Naive thymus-derived CD4-positive, alpha-beta T cell (primary cell): ENCODE measurements around the gene TMEM198. TPM values are rescaled to one million over a fixed set of nuclear protein-coding genes. Genes with fewer than 3 reads are reported as not detected.

ENCODE experiments used
- ATAC-seq: fragments of 150-1000 bp; cut with Tn5 transposase; 2 replicates; pipeline ENCODE4 v1.10.0; 2021; ENCODE audit warnings: mild to moderate bottlenecking, moderate library complexity
- CTCF ChIA-PET: fragments of 350-600 bp; sonication (Branson Sonifier 250); formaldehyde crosslinking; loops from one replicate; lab custom pipeline; 2021; ENCODE audit warnings: antibody characterized with exemption; lab: Charles Lee
- POLR2A ChIA-PET: fragments of 350-600 bp; sonication (Branson Sonifier 250); formaldehyde crosslinking; loops from one replicate; lab custom pipeline; 2021; ENCODE audit warnings: antibody characterized with exemption, inconsistent platforms; lab: Charles Lee
- DNase-seq, 9 donors: peaks; one replicate each; pipeline versions ENCODE4 v3.0.0 to v3.0.0-alpha.2; 2020 to 2022; ENCODE audit warnings: mixed read lengths in 1 of 9
- H3K27ac ChIP-seq: one replicate; pipeline ENCODE4 v1.7.0; 2013; ENCODE audit warnings: mild to moderate bottlenecking, low read depth, low read length, moderate library complexity
- H3K27me3 ChIP-seq, 2 donors: one replicate each; pipeline ENCODE4 v1.7.0; 2013; ENCODE audit warnings: low read length in 2 of 2, mild to moderate bottlenecking in 2 of 2, moderate library complexity in 2 of 2; ENCODE audit not compliant: control insufficient read depth in 2 of 2, insufficient read depth in 2 of 2
- H3K36me3 ChIP-seq, 3 experiments: 1 replicate in 2 of 3; 2 replicates in 1 of 3; pipeline ENCODE4 v1.7.0; 2013; ENCODE audit warnings: low read length in 3 of 3, mild to moderate bottlenecking in 3 of 3, moderate library complexity in 1 of 3; ENCODE audit not compliant: insufficient read depth in 3 of 3, control insufficient read depth in 2 of 3
- H3K4me1 ChIP-seq, 2 donors: one replicate each; pipeline ENCODE4 v1.7.0; 2013; ENCODE audit warnings: low read length in 2 of 2, mild to moderate bottlenecking in 2 of 2, moderate library complexity in 1 of 2; ENCODE audit not compliant: control insufficient read depth in 2 of 2, insufficient read depth in 2 of 2
- H3K4me3 ChIP-seq: 2 replicates; pipeline ENCODE4 v1.7.0; 2013; ENCODE audit warnings: mild to moderate bottlenecking, low read length
- H3K9me3 ChIP-seq, 3 experiments: 1 replicate in 2 of 3; 2 replicates in 1 of 3; pipeline ENCODE4 v1.7.0; 2013; ENCODE audit warnings: low read length in 3 of 3; ENCODE audit not compliant: control insufficient read depth in 2 of 3
- H3K27ac Mint-ChIP-seq, 9 donors: one replicate each; pipeline ENCODE4 v1.8.0; 2020 to 2022; ENCODE audit warnings: mixed read lengths in 9 of 9, mild to moderate bottlenecking in 8 of 9, moderate library complexity in 5 of 9, inconsistent platforms in 2 of 9
- H3K27me3 Mint-ChIP-seq, 5 donors: one replicate each; pipeline ENCODE4 v1.8.0; 2021 to 2022; ENCODE audit warnings: mixed read lengths in 5 of 5, mild to moderate bottlenecking in 1 of 5
- H3K36me3 Mint-ChIP-seq, 5 donors: one replicate each; pipeline ENCODE4 v1.8.0; 2020 to 2022; ENCODE audit warnings: mixed read lengths in 5 of 5, mild to moderate bottlenecking in 3 of 5, inconsistent platforms in 1 of 5
- H3K4me1 Mint-ChIP-seq, 7 donors: one replicate each; pipeline ENCODE4 v1.8.0; 2020 to 2022; ENCODE audit warnings: mixed read lengths in 7 of 7, mild to moderate bottlenecking in 3 of 7, inconsistent platforms in 1 of 7
- H3K4me3 Mint-ChIP-seq, 10 donors: one replicate each; pipeline ENCODE4 v1.8.0; 2020 to 2022; ENCODE audit warnings: mild to moderate bottlenecking in 10 of 10, mixed read lengths in 10 of 10, moderate library complexity in 6 of 10, inconsistent platforms in 2 of 10
- H3K9me3 Mint-ChIP-seq, 11 donors: one replicate each; pipeline ENCODE4 v1.8.0; 2020 to 2022; ENCODE audit warnings: mixed read lengths in 11 of 11, mild to moderate bottlenecking in 4 of 11, inconsistent platforms in 1 of 11, moderate library complexity in 1 of 11
- intact Hi-C, 2 donors: fragments of 100-400 bp; cut with micrococcal nuclease; formaldehyde crosslinking; loops; one replicate each; pipeline ENCODE4 v1.15.1; 2023
- polyA plus RNA-seq, 2 donors: library from polyadenylated mRNA; unstranded; fragments of 300-500 nt; fragmentation: Illumina TruSeq; gene quantifications; one replicate each; pipeline ENCODE4 v1.2.3, GENCODE V29; 2021
- total RNA-seq, 6 experiments: library from RNA in 5 of 6; stranded (reverse) in 5 of 6; gene quantifications; 1 replicate in 5 of 6; 2 replicates in 1 of 6; pipeline ENCODE4 v1.2.3 and lab custom pipeline; 2021 to 2026

Gene TMEM198
- total and polyA plus RNA-seq, 7 experiments from 2014 or later = 0.45 to 0.69 (median 0.50) TPM; not detected in 3

- POLR2A ChIA-PET = interaction anchor here (0.7 kb wide), 1 partner anchor 32 kb away, joined by 3 read pairs; no protein-coding TSS in a partner anchor
- intact Hi-C loops = no loop called here
Measured at GRCh38 chr2:219527076-219527394, 16.8 kb upstream of the TMEM198 start.

GRCh38 chr2:219527472-219527871 is 16.4 kb upstream of the TMEM198 start:
- Histone ChIP-seq H3K4me3 (no peak overlapping the region), H3K9me3 (no peaks in the 10 kb centered on the region), H3K36me3 (no peaks in the 10 kb centered on the region), H3K27ac (no peak overlapping the region), H3K4me1 (peaks cover 0 to 12% of the 10 kb centered on the region in 2 donors), H3K27me3 (peaks cover 3 to 41% of the 10 kb centered on the region in 2 donors)
- DNase-seq (no peak), ATAC-seq (no peak)
- H3K36me3 Mint-ChIP-seq = no peaks in the 10 kb centered on the region
- peaks cover 76 to 87% (median 77%) of the 10 kb centered on the region in 5 donors for H3K27me3 Mint-ChIP-seq
- no peak overlapping the region for H3K27ac Mint-ChIP-seq
- ChIA-PET POLR2A (interaction anchor here (0.7 kb wide), 2 partner anchors 32 to 731 kb away, joined by 3 read pairs; no protein-coding TSS in a partner anchor), CTCF (interaction anchor here (0.9 to 5.0 kb wide), 9 partner anchors 12 to 125 kb away, joined by 3 to 67 read pairs (median 3); partner anchors contain the start of gene GMPPA)
- H3K4me1 Mint-ChIP-seq = peaks cover 0 to 14% (median 7%) of the 10 kb centered on the region in 7 donors
- no peak overlapping the region for H3K4me3 Mint-ChIP-seq
- intact Hi-C loops = no loop called here
- peaks cover 0 to 2% (median 0%) of the 10 kb centered on the region in 11 donors for H3K9me3 Mint-ChIP-seq

More at GRCh38 chr2:219527076-219527394, 16.8 kb upstream of the TMEM198 start:
- H3K27ac Mint-ChIP-seq = no peak overlapping the region
- Histone ChIP-seq H3K9me3 (no peaks in the 10 kb centered on the region), H3K4me3 (no peak overlapping the region), H3K36me3 (no peaks in the 10 kb centered on the region), H3K27me3 (peaks cover 3 to 42% of the 10 kb centered on the region in 2 donors), H3K4me1 (peaks cover 0 to 12% of the 10 kb centered on the region in 2 donors), H3K27ac (no peak overlapping the region)
- peaks cover 1 to 17% (median 10%) of the 10 kb centered on the region in 7 donors for H3K4me1 Mint-ChIP-seq
- peaks cover 0 to 2% (median 0%) of the 10 kb centered on the region in 11 donors for H3K9me3 Mint-ChIP-seq
- peaks cover 77 to 88% (median 79%) of the 10 kb centered on the region in 5 donors for H3K27me3 Mint-ChIP-seq
- H3K4me3 Mint-ChIP-seq = no peak overlapping the region
- ATAC-seq (no peak), DNase-seq (no peak)
- no peaks in the 10 kb centered on the region for H3K36me3 Mint-ChIP-seq
- CTCF ChIA-PET = interaction anchor here (0.6 to 4.8 kb wide), 6 partner anchors 13 to 91 kb away, joined by 3 to 60 read pairs (median 4); partner anchors contain the start of gene GMPPA

GRCh38 chr2:219530048-219530963 is 13.5 kb upstream of the TMEM198 start:
- ChIA-PET POLR2A (interaction anchor here (1.2 to 1.4 kb wide), 2 partner anchors 35 to 128 kb away, joined by 5 to 8 read pairs; a partner anchor contains a TSS), CTCF (interaction anchor here (0.9 to 5.0 kb wide), 19 partner anchors 8 to 194 kb away, joined by 3 to 67 read pairs (median 7); partner anchors contain the start of gene GMPPA)
- Histone ChIP-seq H3K9me3 (no peaks in the 10 kb centered on the region), H3K4me1 (peaks cover 0 to 8% of the 10 kb centered on the region in 2 donors), H3K27me3 (peaks cover 3 to 20% of the 10 kb centered on the region in 2 donors), H3K4me3 (no peak overlapping the region), H3K27ac (no peak overlapping the region), H3K36me3 (no peaks in the 10 kb centered on the region)
- peaks cover 0 to 7% (median 0%) of the 10 kb centered on the region in 7 donors for H3K4me1 Mint-ChIP-seq
- no peaks in the 10 kb centered on the region for H3K36me3 Mint-ChIP-seq
- H3K27ac Mint-ChIP-seq = no peak overlapping the region
- H3K4me3 Mint-ChIP-seq = no peak overlapping the region
- peaks cover 53 to 65% (median 57%) of the 10 kb centered on the region in 5 donors for H3K27me3 Mint-ChIP-seq
- peak; percentile 91 for ATAC-seq
- DNase-seq = peak; percentile 70 to 89 (median 83)
- no peaks in the 10 kb centered on the region for H3K9me3 Mint-ChIP-seq
- intact Hi-C loops = loop anchor here (1.0 to 2.0 kb wide), 8 partner anchors 21 to 370 kb away; partner anchors contain the start of gene NHEJ1 (in 1 of the 2)

- no peak overlapping the region for H3K27ac Mint-ChIP-seq
- H3K4me1 Mint-ChIP-seq = peaks cover 0 to 7% (median 0%) of the 10 kb centered on the region in 7 donors
- H3K27me3 Mint-ChIP-seq = peaks cover 39 to 50% (median 44%) of the 10 kb centered on the region in 5 donors
- Histone ChIP-seq H3K4me1 (peaks cover 0 to 8% of the 10 kb centered on the region in 2 donors), H3K27ac (no peak overlapping the region), H3K9me3 (no peaks in the 10 kb centered on the region), H3K36me3 (no peaks in the 10 kb centered on the region), H3K27me3 (peaks cover 3 to 20% of the 10 kb centered on the region in 2 donors), H3K4me3 (no peak overlapping the region)
- H3K9me3 Mint-ChIP-seq = no peaks in the 10 kb centered on the region
- DNase-seq (no peak), ATAC-seq (no peak)
- POLR2A ChIA-PET = no interaction called here
- no peak overlapping the region for H3K4me3 Mint-ChIP-seq
- CTCF ChIA-PET = interaction anchor here (0.6 to 5.0 kb wide), 4 partner anchors 22 to 185 kb away, joined by 3 to 67 read pairs (median 12); no protein-coding TSS in a partner anchor
- H3K36me3 Mint-ChIP-seq = no peaks in the 10 kb centered on the region
- intact Hi-C loops = loop anchor here in 1 of 2 donors (2.0 kb wide), 1 partner anchor 23 kb away; no protein-coding TSS in a partner anchor
Measured at GRCh38 chr2:219531639-219532377, 12.0 kb upstream of the TMEM198 start.

GRCh38 chr2:219532378-219532649 is 11.5 kb upstream of the TMEM198 start:
- POLR2A ChIA-PET = no interaction called here
- CTCF ChIA-PET = interaction anchor here (5.0 kb wide), 1 partner anchor 130 kb away, joined by 67 read pairs; no protein-coding TSS in a partner anchor
- H3K27me3 ChIP-seq = peaks cover 3 to 18% of the 10 kb centered on the region in 2 donors
- Mint-ChIP-seq H3K27me3 (peaks cover 37 to 45% (median 40%) of the 10 kb centered on the region in 5 donors), H3K4me1 (peaks cover 0 to 7% (median 0%) of the 10 kb centered on the region in 7 donors), H3K36me3 (no peaks in the 10 kb centered on the region), H3K9me3 (no peaks in the 10 kb centered on the region), H3K4me3 (no peak overlapping the region), H3K27ac (no peak overlapping the region)
- intact Hi-C loops = no loop called here
- peaks cover 0 to 8% of the 10 kb centered on the region in 2 donors for H3K4me1 ChIP-seq
- no peak overlapping the region for H3K4me3 ChIP-seq
- DNase-seq (no peak), ATAC-seq (no peak)
- H3K36me3 ChIP-seq = no peaks in the 10 kb centered on the region
- H3K27ac ChIP-seq = no peak overlapping the region
- H3K9me3 ChIP-seq = no peaks in the 10 kb centered on the region
